KMS-11 (cell line): ENCODE results near the gene EPHA5.

Experiments
- H2AFZ ChIP-seq: fragments of 200-600 bp; sonication (generic); 2 replicates; pipeline ENCODE4 v1.6.1; 2016; ENCODE audit warnings: antibody characterized with exemption, mixed run types, low read depth
- H3K27ac ChIP-seq: fragments of 200-600 bp; sonication (generic); 2 replicates; pipeline ENCODE4 v1.6.1; 2016; ENCODE audit warnings: mild to moderate bottlenecking, mixed run types
- H3K27me3 ChIP-seq: fragments of 200-600 bp; sonication (generic); 2 replicates; pipeline ENCODE4 v1.6.1; 2017; ENCODE audit warnings: mild to moderate bottlenecking, low read depth, mixed run types, moderate library complexity; ENCODE audit not compliant: insufficient read depth
- H3K36me3 ChIP-seq: fragments of 200-600 bp; sonication (generic); 2 replicates; pipeline ENCODE4 v1.6.1; 2017; ENCODE audit warnings: mild to moderate bottlenecking, mixed run types; ENCODE audit not compliant: insufficient read depth
- H3K4me1 ChIP-seq: fragments of 200-600 bp; sonication (generic); 2 replicates; pipeline ENCODE4 v1.6.1; 2016; ENCODE audit warnings: mild to moderate bottlenecking, low read depth, mixed run types; ENCODE audit not compliant: poor library complexity, severe bottlenecking
- H3K4me2 ChIP-seq: fragments of 200-600 bp; sonication (generic); 2 replicates; pipeline ENCODE4 v1.7.0; 2016; ENCODE audit warnings: mild to moderate bottlenecking, mixed run types
- H3K4me3 ChIP-seq: fragments of 200-600 bp; sonication (generic); IDR thresholded peaks from 2 replicates; pipeline ENCODE4 v1.6.1; 2017; ENCODE audit warnings: low read depth, low read length, mixed read lengths; ENCODE audit not compliant: insufficient read depth
- H3K79me2 ChIP-seq: fragments of 200-600 bp; sonication (generic); 2 replicates; pipeline ENCODE4 v1.6.1; 2016; ENCODE audit warnings: low read depth, mixed run types; ENCODE audit not compliant: insufficient read depth
- H3K9ac ChIP-seq: fragments of 200-600 bp; sonication (generic); 2 replicates; pipeline ENCODE4 v1.6.1; 2016; ENCODE audit warnings: mild to moderate bottlenecking, mixed run types
- H4K20me1 ChIP-seq: fragments of 200-600 bp; sonication (generic); 2 replicates; pipeline ENCODE4 v1.6.1; 2016; ENCODE audit warnings: mild to moderate bottlenecking, mixed run types; ENCODE audit not compliant: insufficient read depth
- TF ChIP-seq, protein P1 (sequence below): fragments of 200-600 bp; sonication (generic); conservative IDR thresholded peaks from 2 replicates; pipeline ENCODE4 v1.6.1; 2017; ENCODE audit warnings: low read depth, mild to moderate bottlenecking, antibody characterized with exemption, low read length, moderate library complexity, mixed read lengths

Gene EPHA5

GRCh38 chr4:65420036-65420435 is 250.3 kb downstream of the EPHA5 start:
- Histone ChIP-seq H3K9ac (no peak overlapping the region), H3K4me1 (no peaks in the 10 kb centered on the region), H3K27ac (no peak overlapping the region), H4K20me1 (no peaks in the 10 kb centered on the region), H2AFZ (no peak overlapping the region), H3K36me3 (no peaks in the 10 kb centered on the region), H3K4me3 (no peak overlapping the region), H3K79me2 (no peaks in the 10 kb centered on the region), H3K27me3 (no peaks in the 10 kb centered on the region), H3K4me2 (no peak overlapping the region)
- TF ChIP-seq, protein P1, sequence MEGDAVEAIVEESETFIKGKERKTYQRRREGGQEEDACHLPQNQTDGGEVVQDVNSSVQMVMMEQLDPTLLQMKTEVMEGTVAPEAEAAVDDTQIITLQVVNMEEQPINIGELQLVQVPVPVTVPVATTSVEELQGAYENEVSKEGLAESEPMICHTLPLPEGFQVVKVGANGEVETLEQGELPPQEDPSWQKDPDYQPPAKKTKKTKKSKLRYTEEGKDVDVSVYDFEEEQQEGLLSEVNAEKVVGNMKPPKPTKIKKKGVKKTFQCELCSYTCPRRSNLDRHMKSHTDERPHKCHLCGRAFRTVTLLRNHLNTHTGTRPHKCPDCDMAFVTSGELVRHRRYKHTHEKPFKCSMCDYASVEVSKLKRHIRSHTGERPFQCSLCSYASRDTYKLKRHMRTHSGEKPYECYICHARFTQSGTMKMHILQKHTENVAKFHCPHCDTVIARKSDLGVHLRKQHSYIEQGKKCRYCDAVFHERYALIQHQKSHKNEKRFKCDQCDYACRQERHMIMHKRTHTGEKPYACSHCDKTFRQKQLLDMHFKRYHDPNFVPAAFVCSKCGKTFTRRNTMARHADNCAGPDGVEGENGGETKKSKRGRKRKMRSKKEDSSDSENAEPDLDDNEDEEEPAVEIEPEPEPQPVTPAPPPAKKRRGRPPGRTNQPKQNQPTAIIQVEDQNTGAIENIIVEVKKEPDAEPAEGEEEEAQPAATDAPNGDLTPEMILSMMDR, result no peak

DNA sequence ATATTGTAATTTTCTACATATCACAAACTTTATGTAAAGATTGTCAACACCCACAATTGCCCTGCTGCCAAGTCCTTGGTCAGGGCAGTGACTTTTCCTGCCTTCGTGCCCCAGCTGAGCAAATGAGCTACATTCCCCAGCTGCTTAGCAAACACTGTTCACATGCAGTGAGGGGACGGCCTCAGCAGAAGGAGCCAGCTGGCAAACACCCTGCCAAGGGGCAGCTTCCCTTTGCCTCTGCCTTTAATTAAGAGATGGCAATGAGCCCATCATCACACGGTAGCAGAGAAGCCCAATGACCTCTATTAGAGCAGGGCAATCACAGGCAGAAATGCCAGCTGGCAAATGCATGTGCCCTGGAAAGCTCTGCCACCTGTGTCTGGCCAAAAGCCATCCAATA is 253.4 kb downstream of the EPHA5 start:
- no peaks in the 10 kb centered on the region for H3K4me1 ChIP-seq
- H3K79me2 ChIP-seq, result no peaks in the 10 kb centered on the region
- no peaks in the 10 kb centered on the region for H3K27me3 ChIP-seq
- no peak overlapping the region for H3K4me3 ChIP-seq
- no peak overlapping the region for H2AFZ ChIP-seq
- TF ChIP-seq, protein P1, result no peak
- H3K27ac ChIP-seq, result no peak overlapping the region
- no peaks in the 10 kb centered on the region for H4K20me1 ChIP-seq
- no peak overlapping the region for H3K9ac ChIP-seq
- H3K4me2 ChIP-seq, result no peak overlapping the region
- H3K36me3 ChIP-seq, result no peaks in the 10 kb centered on the region

GRCh38 chr4:65407483-65407882 is 262.8 kb downstream of the EPHA5 start:
- TF ChIP-seq, protein P1, result no peak
- H3K27ac ChIP-seq, result no peak overlapping the region
- H3K27me3 ChIP-seq, result no peaks in the 10 kb centered on the region
- H3K4me2 ChIP-seq, result no peak overlapping the region
- no peaks in the 10 kb centered on the region for H3K36me3 ChIP-seq
- no peak overlapping the region for H3K4me3 ChIP-seq
- no peaks in the 10 kb centered on the region for H4K20me1 ChIP-seq
- no peak overlapping the region for H2AFZ ChIP-seq
- no peak overlapping the region for H3K9ac ChIP-seq
- H3K4me1 ChIP-seq, result no peaks in the 10 kb centered on the region
- no peaks in the 10 kb centered on the region for H3K79me2 ChIP-seq

- Histone ChIP-seq H3K36me3 (no peaks in the 10 kb centered on the region), H4K20me1 (no peaks in the 10 kb centered on the region), H3K4me3 (no peak overlapping the region), H3K4me2 (no peak overlapping the region), H3K4me1 (no peaks in the 10 kb centered on the region), H2AFZ (no peak overlapping the region), H3K79me2 (no peaks in the 10 kb centered on the region), H3K9ac (no peak overlapping the region), H3K27ac (no peak overlapping the region), H3K27me3 (no peaks in the 10 kb centered on the region)
- TF ChIP-seq, protein P1, result no peak
Observed at GRCh38 chr4:65401083-65401482, 269.2 kb downstream of the EPHA5 start.
